ENCODE measurements around the gene NAA60. TPM values are rescaled to one million over a fixed set of nuclear protein-coding genes. Genes with fewer than 3 reads are reported as not detected.
"Not testable (repeated sequence)": the region's sequence is repeated elsewhere in the genome, so short reads cannot be mapped to it uniquely, and the experiment has no call there.

NAA60 gene
- total RNA-seq, 1 experiment from 2014 or later, result 63.4 TPM

- intact Hi-C loops (cut with micrococcal nuclease; ENCODE audit: unreplicated experiment), result no loop called here
- H3K4me1 Mint-ChIP-seq (ENCODE audit: low read depth, unreplicated experiment), result no peaks in the 10 kb centered on the region
- no peak overlapping the region for H3K27ac Mint-ChIP-seq (ENCODE audit: unreplicated experiment)
- H3K27me3 Mint-ChIP-seq (ENCODE audit: unreplicated experiment), result no peaks in the 10 kb centered on the region
- H3K9me3 Mint-ChIP-seq (ENCODE audit: low read depth, unreplicated experiment), result no peaks in the 10 kb centered on the region
- BruUV-seq (replicated peaks), result no TSS peak
- CTCF ChIA-PET, result no interaction called here
- no peaks in the 10 kb centered on the region for H3K36me3 Mint-ChIP-seq (ENCODE audit: insufficient read depth, unreplicated experiment)
- H3K4me3 Mint-ChIP-seq (ENCODE audit: low read depth, unreplicated experiment), result no peak overlapping the region
- no peak for DNase-seq
- TF ChIP-seq CTCF (IDR thresholded peaks at IDR 0.05; ENCODE audit: unreplicated experiment), result no peak
These were observed 77.4 kb downstream of the NAA60 start for GRCh38 chr16:3520841-3521240.

- no peak overlapping the region for H3K27ac Mint-ChIP-seq (ENCODE audit: unreplicated experiment)
- intact Hi-C loops (cut with micrococcal nuclease; ENCODE audit: unreplicated experiment), result no loop called here
- no peaks in the 10 kb centered on the region for H3K9me3 Mint-ChIP-seq (ENCODE audit: low read depth, unreplicated experiment)
- CTCF ChIA-PET, result no interaction called here
- no peaks in the 10 kb centered on the region for H3K4me1 Mint-ChIP-seq (ENCODE audit: low read depth, unreplicated experiment)
- no peaks in the 10 kb centered on the region for H3K36me3 Mint-ChIP-seq (ENCODE audit: insufficient read depth, unreplicated experiment)
- no peak for DNase-seq
- BruUV-seq (replicated peaks), result no TSS peak
- H3K27me3 Mint-ChIP-seq (ENCODE audit: unreplicated experiment), result no peaks in the 10 kb centered on the region
- TF ChIP-seq CTCF (IDR thresholded peaks at IDR 0.05; ENCODE audit: unreplicated experiment), result no peak
- no peak overlapping the region for H3K4me3 Mint-ChIP-seq (ENCODE audit: low read depth, unreplicated experiment)
These were observed 79.8 kb downstream of the NAA60 start for GRCh38 chr16:3523281-3523680.

GRCh38 chr16:3525951-3526350, 82.5 kb downstream of the NAA60 start:
- intact Hi-C loops (cut with micrococcal nuclease; ENCODE audit: unreplicated experiment), result no loop called here
- CTCF ChIA-PET, result no interaction called here
- Mint-ChIP-seq H3K27ac (ENCODE audit: unreplicated experiment) (no peak overlapping the region), H3K4me1 (ENCODE audit: low read depth, unreplicated experiment) (no peaks in the 10 kb centered on the region), H3K27me3 (ENCODE audit: unreplicated experiment) (no peaks in the 10 kb centered on the region), H3K36me3 (ENCODE audit: insufficient read depth, unreplicated experiment) (no peaks in the 10 kb centered on the region), H3K9me3 (ENCODE audit: low read depth, unreplicated experiment) (no peaks in the 10 kb centered on the region), H3K4me3 (ENCODE audit: low read depth, unreplicated experiment) (no peak overlapping the region)
- no TSS peak for BruUV-seq (replicated peaks)
- no peak for TF ChIP-seq CTCF (IDR thresholded peaks at IDR 0.05; ENCODE audit: unreplicated experiment)
- DNase-seq, result no peak

- H3K4me1 Mint-ChIP-seq (ENCODE audit: low read depth, unreplicated experiment); H3K27ac Mint-ChIP-seq (ENCODE audit: unreplicated experiment); H3K36me3 Mint-ChIP-seq (ENCODE audit: insufficient read depth, unreplicated experiment); H3K9me3 Mint-ChIP-seq (ENCODE audit: low read depth, unreplicated experiment); BruUV-seq (replicated peaks); H3K4me3 Mint-ChIP-seq (ENCODE audit: low read depth, unreplicated experiment); H3K27me3 Mint-ChIP-seq (ENCODE audit: unreplicated experiment); intact Hi-C loops (cut with micrococcal nuclease; ENCODE audit: unreplicated experiment): not testable (repeated sequence)
- CTCF ChIA-PET, result interaction anchor here (0.6 to 1.0 kb wide), 2 partner anchors 9 to 367 kb away, joined by 3 to 4 read pairs; no protein-coding TSS in a partner anchor
- DNase-seq, result peak; percentile 73
- TF ChIP-seq CTCF (IDR thresholded peaks at IDR 0.05; ENCODE audit: unreplicated experiment), result peak; percentile 59
These were observed 83.8 kb downstream of the NAA60 start for GRCh38 chr16:3527216-3527829.

Measured in Calu3 (cell line).